SK-N-SH (cell line): ENCODE data around the gene MTHFD2L. TPM values are rescaled to one million over a fixed set of nuclear protein-coding genes. Genes with fewer than 3 reads are reported as not detected.

Source experiments
- CTCF ChIA-PET: fragments of 300-600, 350-600 bp; formaldehyde crosslinking; extraction: SDS; loops from one replicate; lab custom pipeline; 2021; lab: Yijun Ruan, JAX
- POLR2A ChIA-PET: fragments of 350-600 bp; sonication (Branson Sonifier 250); formaldehyde crosslinking; extraction: SDS; loops from one replicate; lab custom pipeline; 2020; ENCODE audit warnings: antibody characterized with exemption, inconsistent platforms; lab: Yijun Ruan, JAX
- DNase-seq: peaks from one replicate; pipeline ENCODE4 v3.0.0; 2012
- H2AFZ ChIP-seq: fragments of 200-600 bp; sonication (generic); 2 replicates; pipeline ENCODE4 v1.8.1; 2016; ENCODE audit warnings: antibody characterized with exemption, mild to moderate bottlenecking, low read depth
- H3F3A ChIP-seq: fragments of 200-600 bp; sonication (generic); replicated peaks from 2 replicates; pipeline ENCODE3; 2016; ENCODE audit warnings: antibody characterized with exemption, mild to moderate bottlenecking; ENCODE audit not compliant: insufficient read depth
- H3K27ac ChIP-seq, 2 experiments: fragments of 200-500 bp in 1 of 2; fragments of 200-600 bp in 1 of 2; sonication (Bioruptor generic) in 1 of 2; sonication (generic), shearing (Covaris generic) in 1 of 2; 2 replicates each; pipeline versions ENCODE4 v1.5.1 to v1.6.1; 2014 to 2016; ENCODE audit warnings: low read depth in 2 of 2, inconsistent platforms in 1 of 2, low read length in 1 of 2, mild to moderate bottlenecking in 1 of 2, mixed read lengths in 1 of 2
- H3K27me3 ChIP-seq: fragments of 200-600 bp; sonication (generic), shearing (Covaris generic); 2 replicates; pipeline ENCODE4 v1.6.1; 2016; ENCODE audit warnings: mixed run types; ENCODE audit not compliant: insufficient read depth
- H3K36me3 ChIP-seq, 2 experiments: fragments of 200-500 bp in 1 of 2; fragments of 200-600 bp in 1 of 2; sonication (Bioruptor generic) in 1 of 2; sonication (generic) in 1 of 2; replicated peaks in 1 of 2; 2 replicates each; pipeline versions ENCODE3 to v1.5.1; 2014 to 2016; ENCODE audit warnings: low read length in 1 of 2, mild to moderate bottlenecking in 1 of 2; ENCODE audit not compliant: insufficient read depth in 2 of 2, control insufficient read depth in 1 of 2
- H3K4me1 ChIP-seq, 2 experiments: fragments of 200-500 bp in 1 of 2; fragments of 200-600 bp in 1 of 2; sonication (Bioruptor generic) in 1 of 2; sonication (generic), shearing (Covaris generic) in 1 of 2; 2 replicates each; pipeline versions ENCODE4 v1.5.1 to v1.6.1; 2014 to 2016; ENCODE audit warnings: low read depth in 1 of 2, low read length in 1 of 2, mixed run types in 1 of 2; ENCODE audit not compliant: insufficient read depth in 2 of 2, control insufficient read depth in 1 of 2
- H3K4me2 ChIP-seq: fragments of 200-600 bp; sonication (generic), shearing (Covaris generic); 2 replicates; pipeline ENCODE4 v1.6.1; 2017; ENCODE audit warnings: mixed run types
- H3K4me3 ChIP-seq, 2 experiments: fragments of 200-500 bp in 1 of 2; fragments of 200-600 bp in 1 of 2; sonication (Bioruptor generic) in 1 of 2; sonication (generic), shearing (Covaris generic) in 1 of 2; 2 replicates each; pipeline versions ENCODE4 v1.5.1 to v1.8.1; 2014 to 2016; ENCODE audit warnings: low read depth in 2 of 2, inconsistent platforms in 1 of 2, low read length in 1 of 2, mild to moderate bottlenecking in 1 of 2, mixed read lengths in 1 of 2, moderate library complexity in 1 of 2
- H3K79me2 ChIP-seq: fragments of 200-600 bp; sonication (generic); 2 replicates; pipeline ENCODE4 v1.8.1; 2017; ENCODE audit warnings: mild to moderate bottlenecking; ENCODE audit not compliant: insufficient read depth
- H3K9ac ChIP-seq: fragments of 200-600 bp; sonication (generic); 2 replicates; pipeline ENCODE4 v1.6.1; 2017; ENCODE audit warnings: mixed run types
- H3K9me2 ChIP-seq: fragments of 200-600 bp; sonication (generic); 2 replicates; pipeline ENCODE4 v1.6.1; 2017; ENCODE audit warnings: mixed run types
- H3K9me3 ChIP-seq: fragments of 200-600 bp; sonication (generic); 2 replicates; pipeline ENCODE4 v1.6.1; 2017; ENCODE audit warnings: mixed run types, mild to moderate bottlenecking, moderate library complexity
- H4K20me1 ChIP-seq: fragments of 200-600 bp; sonication (generic); 2 replicates; pipeline ENCODE4 v1.6.1; 2017; ENCODE audit warnings: mild to moderate bottlenecking, mixed run types; ENCODE audit not compliant: insufficient read depth
- CTCF ChIP-seq: fragments of 200-600 bp; sonication (generic); IDR thresholded peaks from 2 replicates; pipeline ENCODE4 v1.6.1; 2017; ENCODE audit warnings: antibody characterized with exemption, mild to moderate bottlenecking, moderate library complexity
- EP300 ChIP-seq, 2 experiments: IDR thresholded peaks; 2 replicates each; pipeline versions ENCODE4 v1.4.0 to v1.6.1; 2012; ENCODE audit warnings: borderline replicate concordance in 1 of 2, low read depth in 1 of 2, low read length in 1 of 2
- FOXM1 ChIP-seq: IDR thresholded peaks from 2 replicates; pipeline ENCODE4 v1.4.0; 2012; ENCODE audit warnings: low read depth, mild to moderate bottlenecking
- NRF1 ChIP-seq: IDR thresholded peaks from 2 replicates; pipeline ENCODE4 v1.6.1; 2012; ENCODE audit warnings: low read depth, mild to moderate bottlenecking, low read length
- RAD21 ChIP-seq: IDR thresholded peaks from 2 replicates; pipeline ENCODE4 v1.6.1; 2012; ENCODE audit warnings: mild to moderate bottlenecking, low read length
- RXRA ChIP-seq: IDR thresholded peaks from 2 replicates; pipeline ENCODE4 v1.4.0; 2012; ENCODE audit warnings: low read depth, mild to moderate bottlenecking, borderline replicate concordance
- SIN3A ChIP-seq: IDR thresholded peaks from 2 replicates; pipeline ENCODE4 v1.6.1; 2012; ENCODE audit warnings: low read depth, mild to moderate bottlenecking, low read length, moderate library complexity, borderline replicate concordance
- SMC3 ChIP-seq: IDR thresholded peaks from 2 replicates; pipeline ENCODE4 v1.6.1; 2012; ENCODE audit warnings: low read depth, low read length, improper control_type of control experiment
- USF2 ChIP-seq: fragments of 150-350 bp; IDR thresholded peaks from 2 replicates; pipeline ENCODE4 v1.6.1; 2017; ENCODE audit warnings: antibody characterized with exemption, low read length, low read depth, borderline replicate concordance
- WGBS: methylation state at CpG from one replicate; pipeline ENCODE4 v1.1.6; 2017; ENCODE audit warnings: low lambda C conversion rate; 5-methylcytosine and 5-hydroxymethylcytosine counted together
- polyA plus RNA-seq, 3 experiments: library from polyadenylated mRNA; depleted of rRNA; stranded (reverse); fragments of >200 nt; gene quantifications; 2 replicates each; pipeline ENCODE4 v1.2.3, GENCODE V29; 2012

Gene MTHFD2L
- polyA plus RNA-seq, 1 of the 3 experiments (the other 2 are of a cell fraction), result 4.8 TPM

- no peak overlapping the region for H3K4me2 ChIP-seq
These were observed 151.3 kb downstream of the MTHFD2L start for GRCh38 chr4:74309223-74309622.

GRCh38 chr4:74311696-74312313 lies 153.9 kb downstream of the MTHFD2L start:
- Histone ChIP-seq H3F3A (no peaks in the 10 kb centered on the region), H3K27me3 (peaks cover 5% of the 10 kb centered on the region; the same call in 1 of the 2 replicates), H3K4me2 (no peak overlapping the region), H4K20me1 (no peaks in the 10 kb centered on the region), H3K4me1 (no peaks in the 10 kb centered on the region; a peak in 1 of 4 replicates), H3K27ac (no peak overlapping the region), H3K9me2 (no peaks in the 10 kb centered on the region), H3K9ac (no peak overlapping the region), H3K4me3 (no peak overlapping the region; a peak in 1 of 4 replicates), H2AFZ (no peak overlapping the region), H3K79me2 (no peaks in the 10 kb centered on the region), H3K9me3 (no peaks in the 10 kb centered on the region), H3K36me3 (no peaks in the 10 kb centered on the region)
- 6% methylated on average over 4 of the region's 4 CpGs for WGBS
- CTCF ChIA-PET, result interaction anchor here (0.6 to 1.7 kb wide), 13 partner anchors 9 to 126 kb away, joined by 3 to 12 read pairs (median 4); no protein-coding TSS in a partner anchor
- POLR2A ChIA-PET, result no interaction called here
- TF ChIP-seq CTCF (peak; percentile 79), SMC3 (peak; percentile 66), RAD21 (peak; percentile 84), SIN3A (no peak), USF2 (no peak), FOXM1 (no peak)
- peak; percentile 7 for DNase-seq

More at GRCh38 chr4:74309223-74309622, 151.3 kb downstream of the MTHFD2L start:
- Histone ChIP-seq H3K79me2 (no peaks in the 10 kb centered on the region), H3K4me3 (no peak overlapping the region), H3K9me2 (no peaks in the 10 kb centered on the region), H3K4me1 (no peaks in the 10 kb centered on the region; a peak in 1 of 4 replicates), H3K27ac (no peak overlapping the region), H4K20me1 (no peaks in the 10 kb centered on the region), H3K36me3 (no peaks in the 10 kb centered on the region), H3K9me3 (no peaks in the 10 kb centered on the region), H3F3A (no peaks in the 10 kb centered on the region), H3K9ac (no peak overlapping the region), H3K27me3 (no peaks in the 10 kb centered on the region; the same call in 1 of the 2 replicates), H2AFZ (no peak overlapping the region)
- ChIA-PET CTCF (interaction anchor here (1.2 to 3.6 kb wide), 2 partner anchors 25 to 80 kb away, joined by 3 to 17 read pairs; no protein-coding TSS in a partner anchor), POLR2A (no interaction called here)
- DNase-seq, result no peak
- no peak for TF ChIP-seq EP300 (IDR thresholded peaks at IDR 0.05; ENCODE audit: borderline replicate concordance in 1 of 2, low read depth in 1 of 2, low read length in 1 of 2)
- TF ChIP-seq RXRA, result no peak
- no peak for TF ChIP-seq RAD21
- no peak for TF ChIP-seq NRF1
